Midbrain (tissue), 1 donor: ENCODE measurements around the gene OPCML.
"Not testable (repeated sequence)": the region's sequence is repeated elsewhere in the genome, so short reads cannot be mapped to it uniquely, and the experiment has no call there.

ENCODE experiments used
- DNase-seq: peaks from one replicate; lab custom pipeline; 2025; lab: John Stamatoyannopoulos, UW

Gene OPCML

GRCh38 chr11:132429685-132430084, 1102.6 kb downstream of the OPCML start:
- DNase-seq = no peak

- DNase-seq = no peak
Observed at GRCh38 chr11:132427611-132428010, 1104.7 kb downstream of the OPCML start.

GRCh38 chr11:132424433-132424832, 1107.9 kb downstream of the OPCML start:
- no peak for DNase-seq

GRCh38 chr11:132423266-132423665, 1109.0 kb downstream of the OPCML start:
- no peak for DNase-seq

GRCh38 chr11:132422722-132423121, 1109.6 kb downstream of the OPCML start:
- DNase-seq = no peak

- DNase-seq = no peak
Observed at GRCh38 chr11:132421555-132421954, 1110.7 kb downstream of the OPCML start.

- DNase-seq = no peak
Observed at GRCh38 chr11:132414451-132414850, 1117.8 kb downstream of the OPCML start.

GRCh38 chr11:132410383-132410782, 1121.9 kb downstream of the OPCML start:
- no peak for DNase-seq

- no peak for DNase-seq
Observed at GRCh38 chr11:132409573-132410355, 1122.5 kb downstream of the OPCML start.

- DNase-seq = no peak
Observed at GRCh38 chr11:132408877-132409276, 1123.4 kb downstream of the OPCML start.

GRCh38 chr11:132405728-132406127, 1126.6 kb downstream of the OPCML start:
- DNase-seq = no peak

GRCh38 chr11:132402071-132402684, 1130.1 kb downstream of the OPCML start:
- peak; percentile 61 for DNase-seq

- DNase-seq = no peak
Observed at GRCh38 chr11:132396318-132396717, 1136.0 kb downstream of the OPCML start.

- no peak for DNase-seq
Observed at GRCh38 chr11:132395434-132395833, 1136.9 kb downstream of the OPCML start.

GRCh38 chr11:132379540-132379939, 1152.8 kb downstream of the OPCML start:
- no peak for DNase-seq

GRCh38 chr11:132373405-132374143, 1158.7 kb downstream of the OPCML start:
- DNase-seq = no peak

- DNase-seq = not testable (repeated sequence)
Observed at GRCh38 chr11:132370114-132370513, 1162.2 kb downstream of the OPCML start.

- DNase-seq = no peak
Observed at GRCh38 chr11:132367293-132367692, 1165.0 kb downstream of the OPCML start.

- DNase-seq = no peak
Observed at GRCh38 chr11:132365650-132366049, 1166.7 kb downstream of the OPCML start.
